GM10266 (cell line): ENCODE results near the gene IFI30.

Experiments
- DNase-seq: peaks from one replicate; pipeline ENCODE4 v3.0.0; 2012; ENCODE audit errors: extremely low spot score
- CTCF ChIP-seq: IDR thresholded peaks from 2 replicates; pipeline ENCODE4 v1.5.1; 2012; ENCODE audit warnings: mild to moderate bottlenecking, low read depth; ENCODE audit not compliant: control insufficient read depth, insufficient read depth; ENCODE audit errors: missing control alignments

Gene IFI30

GRCh38 chr19:18173572-18174288 is at the start of gene IFI30:
Gene IFI30 (plus strand): TSS chr19:18173813. CDS start chr19:18173842, 29 bp downstream.
- peak; percentile 85 for DNase-seq
- no peak for TF ChIP-seq CTCF

- no peak for TF ChIP-seq CTCF
- no peak for DNase-seq
These were observed 49.8 kb upstream of the IFI30 start for GRCh38 chr19:18123819-18124218.

- TF ChIP-seq CTCF: no peak
These were observed 47.5 kb upstream of the IFI30 start for GRCh38 chr19:18126097-18126496.

GRCh38 chr19:18128044-18128443 is 45.6 kb upstream of the IFI30 start:
- DNase-seq: no peak
- TF ChIP-seq CTCF: no peak

More at GRCh38 chr19:18126097-18126496, 47.5 kb upstream of the IFI30 start:
- no peak for DNase-seq

- TF ChIP-seq CTCF: no peak
These were observed 44.8 kb upstream of the IFI30 start for GRCh38 chr19:18128805-18129204.

GRCh38 chr19:18130523-18131242 is 42.9 kb upstream of the IFI30 start:
- no peak for DNase-seq
- TF ChIP-seq CTCF: no peak

More at GRCh38 chr19:18128805-18129204, 44.8 kb upstream of the IFI30 start:
- DNase-seq: no peak
